ENCODE data around the gene DCC. TPM values are rescaled to one million over a fixed set of nuclear protein-coding genes. Genes with fewer than 3 reads are reported as not detected.
"Not testable (repeated sequence)": the region's sequence is repeated elsewhere in the genome, so short reads cannot be mapped to it uniquely, and the experiment has no call there.

DCC gene
- polyA plus RNA-seq, 1 experiment = 0.15 TPM

DNA sequence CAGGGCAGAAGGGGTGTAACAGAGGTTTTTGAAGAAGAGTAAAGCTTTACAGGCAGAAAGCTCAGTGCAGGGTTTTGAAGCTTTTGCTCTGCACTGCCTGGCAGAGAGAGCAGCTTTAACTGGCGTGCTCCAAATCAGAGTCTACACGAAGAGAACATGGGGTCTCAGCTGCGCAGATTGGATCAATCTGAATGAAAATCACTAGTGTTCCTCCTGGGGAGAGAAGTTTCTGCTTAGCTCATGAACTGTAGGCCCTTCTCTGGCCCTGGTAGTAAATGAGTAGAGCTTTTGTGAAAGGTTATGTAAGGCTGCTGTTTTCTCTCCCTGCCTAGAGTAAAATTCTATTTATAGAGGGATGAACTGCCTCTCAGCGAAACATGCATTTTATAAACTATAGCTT is 13.6 kb downstream of the DCC start:
- TF ChIP-seq, protein P1, sequence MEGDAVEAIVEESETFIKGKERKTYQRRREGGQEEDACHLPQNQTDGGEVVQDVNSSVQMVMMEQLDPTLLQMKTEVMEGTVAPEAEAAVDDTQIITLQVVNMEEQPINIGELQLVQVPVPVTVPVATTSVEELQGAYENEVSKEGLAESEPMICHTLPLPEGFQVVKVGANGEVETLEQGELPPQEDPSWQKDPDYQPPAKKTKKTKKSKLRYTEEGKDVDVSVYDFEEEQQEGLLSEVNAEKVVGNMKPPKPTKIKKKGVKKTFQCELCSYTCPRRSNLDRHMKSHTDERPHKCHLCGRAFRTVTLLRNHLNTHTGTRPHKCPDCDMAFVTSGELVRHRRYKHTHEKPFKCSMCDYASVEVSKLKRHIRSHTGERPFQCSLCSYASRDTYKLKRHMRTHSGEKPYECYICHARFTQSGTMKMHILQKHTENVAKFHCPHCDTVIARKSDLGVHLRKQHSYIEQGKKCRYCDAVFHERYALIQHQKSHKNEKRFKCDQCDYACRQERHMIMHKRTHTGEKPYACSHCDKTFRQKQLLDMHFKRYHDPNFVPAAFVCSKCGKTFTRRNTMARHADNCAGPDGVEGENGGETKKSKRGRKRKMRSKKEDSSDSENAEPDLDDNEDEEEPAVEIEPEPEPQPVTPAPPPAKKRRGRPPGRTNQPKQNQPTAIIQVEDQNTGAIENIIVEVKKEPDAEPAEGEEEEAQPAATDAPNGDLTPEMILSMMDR (IDR thresholded peaks at IDR 0.05; ENCODE audit: insufficient read depth, low read depth, low read length) = no peak
- H3K36me3 ChIP-seq (ENCODE audit: control insufficient read depth, insufficient read depth, low read length) = no peaks in the 10 kb centered on the region
- no peak overlapping the region for H3K4me3 ChIP-seq (ENCODE audit: low read depth, low read length)
- DNase-seq (ENCODE audit: low read depth) = no peak
- ChIA-PET POLR2A (no interaction called here), CTCF (no interaction called here)
- H3K27me3 ChIP-seq (ENCODE audit: control insufficient read depth, insufficient read depth, low read length) = no peaks in the 10 kb centered on the region

DNA sequence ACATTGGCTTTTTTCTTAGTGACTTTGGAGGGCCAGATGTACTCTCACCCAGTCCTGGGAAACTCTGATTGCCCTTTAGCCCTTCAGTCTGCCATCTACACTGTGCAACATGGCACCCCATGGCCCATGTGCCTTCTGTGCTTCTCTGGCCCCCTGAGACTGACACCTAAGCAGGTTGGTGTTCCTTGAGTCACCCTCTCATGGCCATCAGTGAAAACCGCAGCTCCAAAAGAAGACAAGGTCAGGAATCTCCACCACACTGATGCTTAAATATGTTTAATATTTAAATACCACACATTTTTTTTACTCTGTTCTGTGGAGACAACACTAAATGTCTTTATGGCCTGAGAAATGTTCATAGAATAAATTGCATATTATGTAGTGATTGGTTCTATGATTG is 23.9 kb downstream of the DCC start:
- POLR2A ChIA-PET = no interaction called here

GRCh38 chr18:52366851-52367250 is 26.9 kb downstream of the DCC start:
- POLR2A ChIA-PET; H3K36me3 ChIP-seq (ENCODE audit: control insufficient read depth, insufficient read depth, low read length); CTCF ChIA-PET: not testable (repeated sequence)

More for the DNA sequence above, 23.9 kb downstream of the DCC start:
- no peak overlapping the region for H3K4me3 ChIP-seq (ENCODE audit: low read depth, low read length)
- TF ChIP-seq, protein P1 (IDR thresholded peaks at IDR 0.05; ENCODE audit: insufficient read depth, low read depth, low read length) = no peak
- no peaks in the 10 kb centered on the region for H3K36me3 ChIP-seq (ENCODE audit: control insufficient read depth, insufficient read depth, low read length)
- DNase-seq (ENCODE audit: low read depth) = no peak
- CTCF ChIA-PET = no interaction called here
- no peaks in the 10 kb centered on the region for H3K27me3 ChIP-seq (ENCODE audit: control insufficient read depth, insufficient read depth, low read length)

GRCh38 chr18:52367953-52368742 is 28.2 kb downstream of the DCC start:
- POLR2A ChIA-PET = no interaction called here
- TF ChIP-seq, protein P1 (IDR thresholded peaks at IDR 0.05; ENCODE audit: insufficient read depth, low read depth, low read length) = no peak
- Histone ChIP-seq H3K27me3 (ENCODE audit: control insufficient read depth, insufficient read depth, low read length) (no peaks in the 10 kb centered on the region), H3K4me3 (ENCODE audit: low read depth, low read length) (no peak overlapping the region), H3K36me3 (ENCODE audit: control insufficient read depth, insufficient read depth, low read length) (no peaks in the 10 kb centered on the region)
- CTCF ChIA-PET = no interaction called here
- no peak for DNase-seq (ENCODE audit: low read depth)

More at GRCh38 chr18:52366851-52367250, 26.9 kb downstream of the DCC start:
- not testable (repeated sequence) for H3K4me3 ChIP-seq (ENCODE audit: low read depth, low read length); DNase-seq (ENCODE audit: low read depth); H3K27me3 ChIP-seq (ENCODE audit: control insufficient read depth, insufficient read depth, low read length)

- TF ChIP-seq, protein P1 (IDR thresholded peaks at IDR 0.05; ENCODE audit: insufficient read depth, low read depth, low read length) = no peak
- no peak for DNase-seq (ENCODE audit: low read depth)
- ChIA-PET POLR2A (no interaction called here), CTCF (no interaction called here)
- no peaks in the 10 kb centered on the region for H3K36me3 ChIP-seq (ENCODE audit: control insufficient read depth, insufficient read depth, low read length)
- H3K4me3 ChIP-seq (ENCODE audit: low read depth, low read length) = no peak overlapping the region
- no peaks in the 10 kb centered on the region for H3K27me3 ChIP-seq (ENCODE audit: control insufficient read depth, insufficient read depth, low read length)
These were observed 30.8 kb downstream of the DCC start for GRCh38 chr18:52370841-52371240.

DNA sequence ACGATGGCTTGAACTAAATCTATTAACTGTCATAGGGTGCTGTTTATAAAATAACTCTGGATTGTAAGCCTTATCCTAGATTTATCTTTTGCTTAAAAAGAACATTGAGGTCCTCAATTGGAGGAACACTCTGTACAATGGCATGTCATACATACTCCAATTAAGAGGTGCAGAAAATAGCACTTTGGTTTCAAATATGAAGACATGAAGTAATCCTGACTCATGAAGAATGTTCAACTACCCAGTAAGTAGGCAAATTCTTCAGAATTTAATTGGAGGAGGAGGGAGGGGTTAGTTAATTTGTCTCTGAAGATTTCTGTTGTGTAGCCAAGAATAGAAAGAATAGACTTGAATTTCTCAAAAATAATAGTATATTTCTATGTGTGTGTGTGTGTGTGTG is 36.1 kb downstream of the DCC start:
- TF ChIP-seq, protein P1 (IDR thresholded peaks at IDR 0.05; ENCODE audit: insufficient read depth, low read depth, low read length) = no peak
- ChIA-PET POLR2A (no interaction called here), CTCF (no interaction called here)
- Histone ChIP-seq H3K27me3 (ENCODE audit: control insufficient read depth, insufficient read depth, low read length) (no peaks in the 10 kb centered on the region), H3K36me3 (ENCODE audit: control insufficient read depth, insufficient read depth, low read length) (no peaks in the 10 kb centered on the region), H3K4me3 (ENCODE audit: low read depth, low read length) (no peak overlapping the region)
- DNase-seq (ENCODE audit: low read depth) = no peak
